NB4 (cell line): Measurements from ENCODE around the gene TMC2.

ENCODE experiments used
- DNase-seq: peaks from one replicate; pipeline ENCODE4 v3.0.0; 2010; ENCODE audit warnings: low read depth
- H3K4me3 ChIP-seq: one replicate; pipeline ENCODE4 v1.5.1; 2011; ENCODE audit warnings: mild to moderate bottlenecking, low read depth, low read length, moderate library complexity
- MYC ChIP-seq: IDR thresholded peaks from 2 replicates; pipeline ENCODE4 v1.6.1; 2011; ENCODE audit warnings: low read depth, low read length
- POLR2A ChIP-seq: IDR thresholded peaks from 2 replicates; pipeline ENCODE4 v1.6.1; 2011; ENCODE audit warnings: mild to moderate bottlenecking; ENCODE audit not compliant: insufficient read length; ENCODE audit errors: extremely low read depth
- TF ChIP-seq, protein P1 (sequence below): IDR thresholded peaks from one replicate; pipeline ENCODE4 v1.5.1; 2012; ENCODE audit warnings: low read depth, low read length
- TF ChIP-seq, protein P2 (sequence below): IDR thresholded peaks from 2 replicates; pipeline ENCODE4 v1.6.1; 2011; ENCODE audit warnings: low read depth, low read length

TMC2 gene

DNA sequence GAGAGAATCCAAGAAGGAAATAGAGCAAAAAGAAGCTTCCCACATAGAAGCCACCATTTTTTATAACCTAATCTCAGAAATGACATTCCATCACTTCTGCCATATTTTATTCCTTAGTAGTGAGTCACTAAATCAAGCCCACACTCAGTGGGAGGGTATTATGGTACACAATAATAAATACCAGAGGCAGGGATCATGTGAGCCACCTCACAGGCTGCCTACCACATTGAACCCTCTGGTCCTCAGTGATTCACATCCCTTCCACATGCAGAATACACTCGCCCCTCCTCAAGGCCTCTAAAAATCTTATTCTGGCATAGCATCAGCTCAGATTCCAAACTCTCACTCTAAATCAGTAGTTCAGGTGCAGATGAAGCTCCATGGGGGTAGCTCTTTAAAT is 49.4 kb downstream of the TMC2 start:
- no peak for DNase-seq
- no peak overlapping the region for H3K4me3 ChIP-seq
- TF ChIP-seq POLR2A = no peak
- no peak for TF ChIP-seq MYC
- TF ChIP-seq, protein P1, sequence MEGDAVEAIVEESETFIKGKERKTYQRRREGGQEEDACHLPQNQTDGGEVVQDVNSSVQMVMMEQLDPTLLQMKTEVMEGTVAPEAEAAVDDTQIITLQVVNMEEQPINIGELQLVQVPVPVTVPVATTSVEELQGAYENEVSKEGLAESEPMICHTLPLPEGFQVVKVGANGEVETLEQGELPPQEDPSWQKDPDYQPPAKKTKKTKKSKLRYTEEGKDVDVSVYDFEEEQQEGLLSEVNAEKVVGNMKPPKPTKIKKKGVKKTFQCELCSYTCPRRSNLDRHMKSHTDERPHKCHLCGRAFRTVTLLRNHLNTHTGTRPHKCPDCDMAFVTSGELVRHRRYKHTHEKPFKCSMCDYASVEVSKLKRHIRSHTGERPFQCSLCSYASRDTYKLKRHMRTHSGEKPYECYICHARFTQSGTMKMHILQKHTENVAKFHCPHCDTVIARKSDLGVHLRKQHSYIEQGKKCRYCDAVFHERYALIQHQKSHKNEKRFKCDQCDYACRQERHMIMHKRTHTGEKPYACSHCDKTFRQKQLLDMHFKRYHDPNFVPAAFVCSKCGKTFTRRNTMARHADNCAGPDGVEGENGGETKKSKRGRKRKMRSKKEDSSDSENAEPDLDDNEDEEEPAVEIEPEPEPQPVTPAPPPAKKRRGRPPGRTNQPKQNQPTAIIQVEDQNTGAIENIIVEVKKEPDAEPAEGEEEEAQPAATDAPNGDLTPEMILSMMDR = no peak
- TF ChIP-seq, protein P2, sequence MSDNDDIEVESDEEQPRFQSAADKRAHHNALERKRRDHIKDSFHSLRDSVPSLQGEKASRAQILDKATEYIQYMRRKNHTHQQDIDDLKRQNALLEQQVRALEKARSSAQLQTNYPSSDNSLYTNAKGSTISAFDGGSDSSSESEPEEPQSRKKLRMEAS = no peak

DNA sequence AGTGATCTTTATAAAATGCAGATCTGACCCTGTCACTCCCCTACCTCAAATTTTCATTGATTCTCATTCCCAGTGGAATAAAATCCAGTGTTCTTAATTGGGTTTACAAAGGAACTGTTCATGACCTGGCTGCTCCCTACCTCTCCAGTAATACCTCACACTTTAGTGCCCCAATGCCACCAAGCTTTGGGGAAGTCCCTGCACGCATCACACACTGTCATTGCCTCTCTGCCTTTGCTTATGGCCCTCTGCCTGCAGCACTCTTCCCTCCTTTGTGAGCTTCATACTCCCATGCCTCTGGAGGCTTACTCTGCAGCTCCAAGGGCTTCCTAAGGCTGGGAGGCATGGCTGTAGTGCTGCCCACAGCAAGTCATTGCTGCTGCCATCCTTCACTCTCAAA is 57.4 kb downstream of the TMC2 start:
- no peak for TF ChIP-seq POLR2A
- TF ChIP-seq MYC = no peak
- TF ChIP-seq, protein P2 = no peak
- TF ChIP-seq, protein P1 = no peak
- no peak overlapping the region for H3K4me3 ChIP-seq
- no peak for DNase-seq

DNA sequence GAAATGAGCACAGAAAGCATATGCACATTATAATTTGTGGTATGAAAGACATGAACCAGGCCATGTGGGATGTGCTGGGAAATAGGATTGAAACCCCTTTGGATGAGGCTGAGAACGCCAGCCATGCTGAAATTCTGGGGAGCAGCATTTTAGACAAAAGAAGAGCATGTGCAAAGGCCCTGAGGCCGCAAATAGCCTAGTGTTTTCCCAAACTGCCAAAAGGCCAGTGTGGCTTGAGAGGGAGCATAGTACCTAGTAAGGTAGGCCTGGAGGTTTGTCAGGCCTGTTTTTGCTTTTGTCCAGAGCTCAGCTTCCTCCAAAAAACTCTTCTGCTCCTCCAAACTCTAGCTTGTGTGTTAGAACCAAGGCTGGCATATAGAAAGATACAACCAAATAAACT is 58.7 kb downstream of the TMC2 start:
- no peak for DNase-seq
- no peak overlapping the region for H3K4me3 ChIP-seq
- TF ChIP-seq MYC = no peak
- TF ChIP-seq, protein P1 = no peak
- TF ChIP-seq, protein P2 = no peak
- no peak for TF ChIP-seq POLR2A

DNA sequence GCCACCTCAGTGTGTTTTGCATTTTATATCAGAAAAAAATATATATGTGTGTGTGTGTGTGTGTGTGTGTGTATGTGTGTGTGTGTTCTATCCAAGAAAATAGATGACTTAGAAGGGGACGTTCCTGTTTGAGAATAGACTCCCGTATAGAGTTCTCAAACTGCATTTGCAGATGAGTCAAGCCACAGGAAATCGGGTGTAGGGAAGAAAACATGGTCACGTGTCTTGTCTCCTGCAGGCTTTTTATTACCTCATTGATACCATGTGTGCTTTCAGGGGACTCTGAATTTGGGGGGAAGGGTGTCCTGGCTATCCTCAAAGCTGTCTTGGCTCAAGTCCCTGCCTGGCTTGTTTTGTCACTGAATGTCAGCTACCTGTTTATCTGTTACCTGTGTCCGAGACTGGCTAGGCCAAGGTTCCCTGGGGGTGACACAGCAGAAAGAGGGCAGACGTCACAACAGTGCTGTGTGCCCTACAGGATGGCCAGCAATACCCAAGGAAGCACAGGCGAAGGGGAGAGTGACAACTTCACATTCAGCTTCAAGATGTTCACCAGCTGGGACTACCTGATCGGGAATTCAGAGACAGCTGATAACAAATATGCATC is 60.4 kb downstream of the TMC2 start:
- H3K4me3 ChIP-seq = no peak overlapping the region
- DNase-seq = peak; percentile 45
- TF ChIP-seq, protein P2 = peak; percentile 93
- TF ChIP-seq MYC = peak; percentile 44; the same call in 1 of the 2 replicates
- no peak for TF ChIP-seq POLR2A
- TF ChIP-seq, protein P1 = no peak

DNA sequence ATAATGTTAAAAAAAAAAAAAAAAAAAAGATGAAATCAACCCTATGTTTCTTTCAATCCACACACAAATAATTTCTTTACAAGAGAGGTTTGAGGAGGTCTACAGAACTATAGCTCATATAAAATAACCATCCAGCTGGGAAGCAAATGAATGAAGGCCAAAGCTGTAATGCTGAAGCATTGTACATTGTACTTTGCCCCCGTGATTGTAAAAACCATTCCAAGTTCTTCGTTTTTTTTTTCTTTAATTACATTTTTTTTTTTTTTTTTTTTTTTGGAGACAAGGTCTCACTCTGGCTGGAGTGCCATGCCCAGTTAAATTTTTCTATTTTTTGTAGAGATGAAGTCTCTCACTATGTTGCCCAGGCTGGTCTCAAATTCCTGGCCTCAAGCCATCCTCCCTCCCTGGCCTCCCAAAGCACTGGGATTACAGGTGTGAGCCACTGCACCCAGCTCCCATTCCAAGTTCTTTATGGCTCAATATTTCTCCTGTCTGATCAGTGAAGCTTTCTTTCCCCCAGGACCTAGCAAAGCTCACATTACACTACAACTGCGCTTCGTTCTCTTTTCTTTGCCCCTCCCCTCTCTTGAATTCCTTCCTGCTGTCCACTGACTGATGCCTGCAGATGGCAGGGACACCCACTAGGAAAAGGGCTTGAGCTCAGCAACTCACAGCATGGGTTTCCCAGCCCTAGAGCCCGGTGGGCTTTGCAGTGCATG is 63.1 kb downstream of the TMC2 start:
- TF ChIP-seq, protein P1 = no peak
- TF ChIP-seq POLR2A = no peak
- TF ChIP-seq, protein P2 = no peak
- DNase-seq = no peak
- H3K4me3 ChIP-seq = no peak overlapping the region
